ENCODE measurements around the gene MRPL20. TPM values are rescaled to one million over a fixed set of nuclear protein-coding genes. Genes with fewer than 3 reads are reported as not detected.
A peak's percentile ranks its signal among the peaks of the same experiment; 100 is the strongest.

MRPL20 gene
- total RNA-seq, 1 donor, result 53.9 TPM

- TF ChIP-seq, protein P1, sequence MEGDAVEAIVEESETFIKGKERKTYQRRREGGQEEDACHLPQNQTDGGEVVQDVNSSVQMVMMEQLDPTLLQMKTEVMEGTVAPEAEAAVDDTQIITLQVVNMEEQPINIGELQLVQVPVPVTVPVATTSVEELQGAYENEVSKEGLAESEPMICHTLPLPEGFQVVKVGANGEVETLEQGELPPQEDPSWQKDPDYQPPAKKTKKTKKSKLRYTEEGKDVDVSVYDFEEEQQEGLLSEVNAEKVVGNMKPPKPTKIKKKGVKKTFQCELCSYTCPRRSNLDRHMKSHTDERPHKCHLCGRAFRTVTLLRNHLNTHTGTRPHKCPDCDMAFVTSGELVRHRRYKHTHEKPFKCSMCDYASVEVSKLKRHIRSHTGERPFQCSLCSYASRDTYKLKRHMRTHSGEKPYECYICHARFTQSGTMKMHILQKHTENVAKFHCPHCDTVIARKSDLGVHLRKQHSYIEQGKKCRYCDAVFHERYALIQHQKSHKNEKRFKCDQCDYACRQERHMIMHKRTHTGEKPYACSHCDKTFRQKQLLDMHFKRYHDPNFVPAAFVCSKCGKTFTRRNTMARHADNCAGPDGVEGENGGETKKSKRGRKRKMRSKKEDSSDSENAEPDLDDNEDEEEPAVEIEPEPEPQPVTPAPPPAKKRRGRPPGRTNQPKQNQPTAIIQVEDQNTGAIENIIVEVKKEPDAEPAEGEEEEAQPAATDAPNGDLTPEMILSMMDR (IDR thresholded peaks at IDR 0.05; ENCODE audit: extremely low read depth, low read depth, low read length), result no peak
These were observed 35.1 kb upstream of the MRPL20 start for GRCh38 chr1:1442069-1442770.

DNA sequence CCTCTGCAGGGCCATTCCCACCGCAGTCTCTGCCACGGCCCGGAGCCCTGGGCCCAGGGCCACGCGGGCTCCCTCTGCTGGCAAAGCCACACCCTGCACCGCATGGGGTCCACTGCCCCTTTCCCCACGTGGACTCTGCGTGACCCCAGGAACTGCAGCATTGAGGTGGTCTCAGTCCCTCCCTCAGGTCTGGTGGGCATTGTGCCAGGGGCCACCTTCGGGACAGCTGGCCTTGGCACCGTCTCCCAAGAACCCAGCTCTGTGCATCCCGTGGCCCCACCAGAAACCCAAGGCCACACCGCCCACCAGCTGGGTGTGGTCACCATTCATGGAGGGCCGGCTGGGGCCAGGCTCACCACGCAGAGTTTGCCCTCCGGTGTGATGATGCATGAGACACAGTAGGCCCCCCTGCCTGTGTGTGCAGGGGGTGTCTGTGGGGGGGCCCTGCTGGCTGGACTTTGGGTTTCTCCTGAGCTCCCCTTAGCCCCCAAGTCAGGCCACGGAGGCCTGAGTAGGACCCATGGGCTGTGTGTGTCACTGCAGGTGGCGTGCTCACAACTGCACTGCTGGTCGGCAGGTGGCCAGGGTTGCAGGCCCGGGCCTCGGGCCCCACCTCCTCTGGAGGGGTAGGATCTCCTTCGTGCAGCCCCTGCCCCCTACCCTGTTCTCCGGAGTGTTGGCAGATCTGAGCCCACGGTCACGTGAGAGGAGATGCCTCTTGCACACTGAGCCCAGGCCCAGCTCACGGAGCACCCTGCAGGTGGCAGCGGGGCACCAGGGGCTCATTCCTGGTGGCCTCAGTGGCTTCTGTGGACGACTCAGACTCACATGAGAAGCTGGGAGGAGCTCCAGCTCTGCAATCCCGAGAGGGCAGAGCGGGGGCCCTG, 34.2 kb upstream of the MRPL20 start:
- Histone ChIP-seq H3K27me3 (ENCODE audit: insufficient read depth, low read length) (peaks cover 3% of the 10 kb centered on the region), H2AFZ (ENCODE audit: low read length) (peak overlapping the region; percentile 62), H3K4me2 (ENCODE audit: insufficient read depth, low read length) (peak overlapping the region; percentile 55), H3K27ac (ENCODE audit: low read depth, low read length) (no peak overlapping the region), H4K20me1 (ENCODE audit: insufficient read depth, low read length) (no peaks in the 10 kb centered on the region), H3K36me3 (ENCODE audit: insufficient read depth, low read length) (no peaks in the 10 kb centered on the region), H3K9me3 (ENCODE audit: low read depth, low read length) (no peaks in the 10 kb centered on the region), H3K79me2 (ENCODE audit: insufficient read depth, low read length) (no peaks in the 10 kb centered on the region), H3K4me3 (ENCODE audit: insufficient read depth, low read length) (no peak overlapping the region), H3K4me1 (ENCODE audit: insufficient read depth, low read length) (peaks cover 5% of the 10 kb centered on the region)
- TF ChIP-seq, protein P1 (IDR thresholded peaks at IDR 0.05; ENCODE audit: extremely low read depth, low read depth, low read length), result peak; percentile 81
- peak; percentile 100 for DNase-seq (ENCODE audit: insufficient read length, low spot score, missing footprints)

More at GRCh38 chr1:1442069-1442770, 35.1 kb upstream of the MRPL20 start:
- DNase-seq (ENCODE audit: insufficient read length, low spot score, missing footprints), result peak; percentile 84
- Histone ChIP-seq H3K36me3 (ENCODE audit: insufficient read depth, low read length) (no peaks in the 10 kb centered on the region), H3K27me3 (ENCODE audit: insufficient read depth, low read length) (no peaks in the 10 kb centered on the region), H2AFZ (ENCODE audit: low read length) (no peak overlapping the region), H3K4me1 (ENCODE audit: insufficient read depth, low read length) (peaks cover 5% of the 10 kb centered on the region), H3K4me3 (ENCODE audit: insufficient read depth, low read length) (no peak overlapping the region), H3K79me2 (ENCODE audit: insufficient read depth, low read length) (no peaks in the 10 kb centered on the region), H3K9me3 (ENCODE audit: low read depth, low read length) (no peaks in the 10 kb centered on the region), H3K27ac (ENCODE audit: low read depth, low read length) (no peak overlapping the region), H3K4me2 (ENCODE audit: insufficient read depth, low read length) (no peak overlapping the region), H4K20me1 (ENCODE audit: insufficient read depth, low read length) (no peaks in the 10 kb centered on the region)

- peak overlapping the region; percentile 55 for H3K4me2 ChIP-seq (ENCODE audit: insufficient read depth, low read length)
- H3K27me3 ChIP-seq (ENCODE audit: insufficient read depth, low read length), result peaks cover 7% of the 10 kb centered on the region
- no peaks in the 10 kb centered on the region for H4K20me1 ChIP-seq (ENCODE audit: insufficient read depth, low read length)
- no peaks in the 10 kb centered on the region for H3K9me3 ChIP-seq (ENCODE audit: low read depth, low read length)
- TF ChIP-seq, protein P1 (IDR thresholded peaks at IDR 0.05; ENCODE audit: extremely low read depth, low read depth, low read length), result no peak
- no peaks in the 10 kb centered on the region for H3K79me2 ChIP-seq (ENCODE audit: insufficient read depth, low read length)
- peaks cover 5% of the 10 kb centered on the region for H3K4me1 ChIP-seq (ENCODE audit: insufficient read depth, low read length)
- H2AFZ ChIP-seq (ENCODE audit: low read length), result peak overlapping the region; percentile 27
- peak; percentile 88 for DNase-seq (ENCODE audit: insufficient read length, low spot score, missing footprints)
- H3K4me3 ChIP-seq (ENCODE audit: insufficient read depth, low read length), result no peak overlapping the region
- no peaks in the 10 kb centered on the region for H3K36me3 ChIP-seq (ENCODE audit: insufficient read depth, low read length)
- H3K27ac ChIP-seq (ENCODE audit: low read depth, low read length), result no peak overlapping the region
These were observed 33.3 kb upstream of the MRPL20 start for GRCh38 chr1:1440262-1441001.
